Karpas-422 (cell line): ENCODE results near the gene HSCB. TPM values are rescaled to one million over a fixed set of nuclear protein-coding genes. Genes with fewer than 3 reads are reported as not detected.
"Not testable (repeated sequence)": the region's sequence is repeated elsewhere in the genome, so short reads cannot be mapped to it uniquely, and the experiment has no call there.

Source experiments
- DNase-seq: peaks from one replicate; pipeline ENCODE4 v3.0.0-alpha.2; 2015
- H2AFZ ChIP-seq: fragments of 200-600 bp; sonication (generic); 2 replicates; pipeline ENCODE4 v1.6.1; 2014; ENCODE audit warnings: antibody characterized with exemption, low read length, mixed read lengths
- H3K27ac ChIP-seq: fragments of 200-600 bp; sonication (generic); 2 replicates; pipeline ENCODE4 v1.5.1; 2014; ENCODE audit warnings: mild to moderate bottlenecking, low read length, moderate library complexity
- H3K27me3 ChIP-seq: fragments of 200-600 bp; sonication (generic); 2 replicates; pipeline ENCODE4 v1.6.1; 2014; ENCODE audit warnings: low read length, mixed read lengths
- H3K36me3 ChIP-seq: fragments of 200-600 bp; sonication (generic); 2 replicates; pipeline ENCODE4 v1.6.1; 2014; ENCODE audit warnings: low read length, mixed read lengths; ENCODE audit not compliant: insufficient read depth
- H3K4me1 ChIP-seq: fragments of 200-600 bp; sonication (generic); 2 replicates; pipeline ENCODE4 v1.6.1; 2014; ENCODE audit warnings: mild to moderate bottlenecking, low read length, mixed read lengths
- H3K4me2 ChIP-seq: fragments of 200-600 bp; sonication (generic); 2 replicates; pipeline ENCODE4 v1.6.1; 2014; ENCODE audit warnings: low read length, low read depth, mild to moderate bottlenecking; ENCODE audit not compliant: poor library complexity, severe bottlenecking
- H3K4me3 ChIP-seq: fragments of 200-600 bp; sonication (generic); 2 replicates; pipeline ENCODE4 v1.5.1; 2014; ENCODE audit warnings: mild to moderate bottlenecking, antibody characterized with exemption, low read length, mixed read lengths
- H3K79me2 ChIP-seq: fragments of 200-600 bp; sonication (generic); 2 replicates; pipeline ENCODE4 v1.6.1; 2014; ENCODE audit warnings: mild to moderate bottlenecking, low read length, mixed read lengths
- H3K9ac ChIP-seq: fragments of 200-600 bp; sonication (generic); 2 replicates; pipeline ENCODE4 v1.6.0; 2014; ENCODE audit warnings: low read length
- H3K9me2 ChIP-seq: fragments of 200-600 bp; sonication (generic), shearing (Covaris generic); replicated peaks from 2 replicates; pipeline ENCODE4 v1.6.0; 2014; ENCODE audit warnings: mild to moderate bottlenecking, low read length, moderate library complexity; ENCODE audit not compliant: insufficient read depth
- H3K9me3 ChIP-seq: fragments of 300-700, 200-600 bp; sonication (generic); 2 replicates; pipeline ENCODE4 v1.6.1; 2014; ENCODE audit warnings: low read length, mixed read lengths
- H4K20me1 ChIP-seq: fragments of 200-600 bp; sonication (generic); 2 replicates; pipeline ENCODE4 v1.6.1; 2014; ENCODE audit warnings: mild to moderate bottlenecking, antibody characterized with exemption, low read length, low read depth; ENCODE audit not compliant: insufficient read depth
- total RNA-seq: library from RNA; depleted of rRNA; stranded (reverse); fragments of >200 nt; shearing (Covaris generic); gene quantifications from 2 replicates; pipeline ENCODE4 v1.2.3, GENCODE V29; 2014; ENCODE audit warnings: low replicate concordance; rRNA removed

HSCB gene
- total RNA-seq, 1 experiment from 2014 or later = 20.7 TPM

- no peak overlapping the region for H2AFZ ChIP-seq
Observed at GRCh38 chr22:28799606-28800307, 57.9 kb downstream of the HSCB start.

GRCh38 chr22:28800308-28801041 lies 58.6 kb downstream of the HSCB start, which contains the start of gene XBP1:
Gene XBP1 (minus strand): TSS chr22:28800569.
- DNase-seq = peak; percentile 97
- Histone ChIP-seq H3K4me1 (peaks cover 28% of the 10 kb centered on the region), H3K9ac (peak within 1 kb of the TSS; percentile 97), H3K4me3 (peak within 1 kb of the TSS; percentile 97), H3K27me3 (no peaks in the 10 kb centered on the region), H3K9me2 (no peaks in the 10 kb centered on the region), H3K4me2 (peak within 1 kb of the TSS; percentile 78), H3K9me3 (no peaks in the 10 kb centered on the region), H4K20me1 (0 out of 2 replicates have a peak, but pooled peaks cover 5% of the 10 kb centered on the region), H3K27ac (peak within 1 kb of the TSS; percentile 83), H3K36me3 (peaks cover 23% of the 10 kb centered on the region), H2AFZ (peak within 1 kb of the TSS; percentile 76; the same call in 1 of the 2 replicates), H3K79me2 (peaks cover 55% of the 10 kb centered on the region)

More at GRCh38 chr22:28799606-28800307, 57.9 kb downstream of the HSCB start:
- Histone ChIP-seq H3K27ac (peak overlapping the region; percentile 83), H4K20me1 (0 out of 2 replicates have a peak, but pooled peaks cover 5% of the 10 kb centered on the region), H3K4me3 (peak overlapping the region; percentile 97), H3K9me3 (no peaks in the 10 kb centered on the region), H3K79me2 (peaks cover 63% of the 10 kb centered on the region), H3K27me3 (no peaks in the 10 kb centered on the region), H3K4me1 (peaks cover 28% of the 10 kb centered on the region), H3K9me2 (no peaks in the 10 kb centered on the region), H3K4me2 (peak overlapping the region; percentile 78), H3K9ac (peak overlapping the region; percentile 97), H3K36me3 (peaks cover 30% of the 10 kb centered on the region)
- peak; percentile 68 for DNase-seq

- peak overlapping the region; percentile 97 for H3K9ac ChIP-seq
- 0 out of 2 replicates have a peak, but pooled peaks cover 5% of the 10 kb centered on the region for H4K20me1 ChIP-seq
- peak overlapping the region; percentile 78 for H3K4me2 ChIP-seq
- peak overlapping the region; percentile 97 for H3K4me3 ChIP-seq
- peaks cover 40% of the 10 kb centered on the region for H3K79me2 ChIP-seq
- peak overlapping the region; percentile 72 for H2AFZ ChIP-seq
- H3K27me3 ChIP-seq = no peaks in the 10 kb centered on the region
- peaks cover 7% of the 10 kb centered on the region for H3K36me3 ChIP-seq
- no peaks in the 10 kb centered on the region for H3K9me3 ChIP-seq
- peak; percentile 65 for DNase-seq
- H3K9me2 ChIP-seq = no peaks in the 10 kb centered on the region
- H3K27ac ChIP-seq = peak overlapping the region; percentile 62
- H3K4me1 ChIP-seq = peaks cover 28% of the 10 kb centered on the region
Observed at GRCh38 chr22:28801845-28802594, 60.2 kb downstream of the HSCB start.

GRCh38 chr22:28802595-28803123 lies 60.8 kb downstream of the HSCB start:
- no peaks in the 10 kb centered on the region for H3K9me3 ChIP-seq
- peak overlapping the region; percentile 62 for H3K27ac ChIP-seq
- H3K79me2 ChIP-seq = peaks cover 37% of the 10 kb centered on the region
- peak overlapping the region; percentile 78 for H3K4me2 ChIP-seq
- no peaks in the 10 kb centered on the region for H3K27me3 ChIP-seq
- peak overlapping the region; percentile 97; the same call in 1 of the 2 replicates for H3K4me3 ChIP-seq
- H3K36me3 ChIP-seq = peaks cover 4% of the 10 kb centered on the region; the same call in 1 of the 2 replicates
- H4K20me1 ChIP-seq = 0 out of 2 replicates have a peak, but pooled peaks cover 5% of the 10 kb centered on the region
- DNase-seq = peak; percentile 54
- peaks cover 28% of the 10 kb centered on the region for H3K4me1 ChIP-seq
- H3K9ac ChIP-seq = peak overlapping the region; percentile 97; the same call in 1 of the 2 replicates
- H2AFZ ChIP-seq = peak overlapping the region; percentile 72
- H3K9me2 ChIP-seq = no peaks in the 10 kb centered on the region

GRCh38 chr22:28805426-28805825 lies 63.6 kb downstream of the HSCB start:
- H4K20me1 ChIP-seq, H2AFZ ChIP-seq, H3K9me3 ChIP-seq, H3K4me2 ChIP-seq, H3K27ac ChIP-seq, H3K27me3 ChIP-seq, H3K36me3 ChIP-seq, H3K4me3 ChIP-seq, DNase-seq, H3K9ac ChIP-seq, H3K9me2 ChIP-seq: not testable (repeated sequence)
- H3K79me2 ChIP-seq = peaks cover 12% of the 10 kb centered on the region
- peaks cover 15% of the 10 kb centered on the region for H3K4me1 ChIP-seq

Other genes with a start within 250 kb of the HSCB start
- gene TTC28, start 62.2 kb upstream of the HSCB start, total RNA-seq = 11.2 and 12.4 TPM in 2 replicates
- gene CHEK2, start 219 bp upstream of the HSCB start, total RNA-seq = 31.7 and 36.2 TPM in 2 replicates
- gene CCDC117, start 30.7 kb downstream of the HSCB start, total RNA-seq = 17.4 and 26.1 TPM in 2 replicates
- 121 and 187 TPM in 2 replicates for gene XBP1, start 58.5 kb downstream of the HSCB start, total RNA-seq
- gene ZNRF3, start 141.5 kb downstream of the HSCB start, total RNA-seq = 0.04 and 0.19 TPM in 2 replicates